B cell (primary cell): ENCODE results near the gene ATP6V1B1. TPM values are rescaled to one million over a fixed set of nuclear protein-coding genes. Genes with fewer than 3 reads are reported as not detected.

Source experiments
- ATAC-seq: fragments of 200-7000 bp; cut with Tn5 transposase; one replicate; pipeline ENCODE4 v1.10.0; 2021; ENCODE audit warnings: low read depth, mild to moderate bottlenecking, moderate number of reproducible peaks, moderate library complexity
- CTCF ChIA-PET: fragments of 350-600 bp; sonication (Branson Sonifier 250); formaldehyde crosslinking; loops from one replicate; lab custom pipeline; 2021; ENCODE audit warnings: antibody characterized with exemption, inconsistent platforms; lab: Charles Lee
- POLR2A ChIA-PET: fragments of 350-600 bp; sonication (Branson Sonifier 250); formaldehyde crosslinking; loops from one replicate; lab custom pipeline; 2021; ENCODE audit warnings: antibody characterized with exemption; lab: Charles Lee
- DNase-seq: peaks from one replicate; pipeline ENCODE4 v3.0.0; 2013
- H2AFZ ChIP-seq: 2 replicates; pipeline ENCODE4 v1.6.1; 2012; ENCODE audit warnings: mild to moderate bottlenecking, low read depth, low read length; ENCODE audit not compliant: insufficient read depth, poor library complexity, severe bottlenecking
- H3K27ac ChIP-seq, 2 donors: 1 replicate in 1 of 2; 2 replicates in 1 of 2; pipeline ENCODE4 v1.5.1; 2012 to 2013; ENCODE audit warnings: low read length in 2 of 2, mild to moderate bottlenecking in 2 of 2, moderate library complexity in 1 of 2
- H3K27me3 ChIP-seq, 4 experiments: fragments of 200-600 bp in 1 of 4; sonication (generic) in 1 of 4; replicated peaks in 1 of 4; 1 replicate in 2 of 4; 2 replicates in 2 of 4; pipeline versions ENCODE4 v1.6.1 to v1.7.0; 2013 to 2016; ENCODE audit warnings: low read length in 3 of 4, mild to moderate bottlenecking in 2 of 4, mixed read lengths in 1 of 4, moderate library complexity in 1 of 4; ENCODE audit not compliant: insufficient read depth in 4 of 4, control insufficient read depth in 3 of 4; ENCODE audit errors: control extremely low read depth in 1 of 4
- H3K36me3 ChIP-seq, 2 experiments: replicated peaks in 1 of 2; 1 replicate in 1 of 2; 2 replicates in 1 of 2; pipeline versions ENCODE4 v1.6.1 to v1.7.1; 2013; ENCODE audit warnings: low read length in 1 of 2; ENCODE audit not compliant: insufficient read depth in 2 of 2, control insufficient read depth in 1 of 2; ENCODE audit errors: control extremely low read depth in 1 of 2, extremely low read depth in 1 of 2
- H3K4me1 ChIP-seq, 2 donors: fragments of 200-600 bp in 1 of 2; sonication (generic) in 1 of 2; 1 replicate in 1 of 2; 2 replicates in 1 of 2; pipeline versions ENCODE4 v1.5.1 to v1.6.1; 2013 to 2017; ENCODE audit warnings: low read length in 2 of 2; ENCODE audit not compliant: control insufficient read depth in 2 of 2, insufficient read depth in 2 of 2
- H3K4me2 ChIP-seq: replicated peaks from 2 replicates; pipeline ENCODE3; 2012; ENCODE audit warnings: mild to moderate bottlenecking, low read depth, low read length; ENCODE audit not compliant: poor library complexity, severe bottlenecking
- H3K4me3 ChIP-seq, 5 experiments: fragments of 200-600 bp in 1 of 5; sonication (generic) in 1 of 5; 1 replicate in 3 of 5; 2 replicates in 2 of 5; pipeline versions ENCODE4 v1.5.1 to v1.7.0; 2011 to 2016; ENCODE audit warnings: low read length in 4 of 5, mild to moderate bottlenecking in 4 of 5, low read depth in 2 of 5, control low read depth in 1 of 5, moderate library complexity in 1 of 5; ENCODE audit not compliant: insufficient read depth in 1 of 5; ENCODE audit errors: control extremely low read depth in 1 of 5, extremely low read depth in 1 of 5
- H3K79me2 ChIP-seq: fragments of 200-600 bp; sonication (generic); one replicate; pipeline ENCODE4 v1.6.0; 2016; ENCODE audit warnings: low read length; ENCODE audit not compliant: control insufficient read depth, insufficient read depth
- H3K9ac ChIP-seq: fragments of 200-600 bp; sonication (generic); 2 replicates; pipeline ENCODE4 v1.6.1; 2017; ENCODE audit warnings: mild to moderate bottlenecking, low read length, moderate library complexity
- H3K9me3 ChIP-seq, 3 donors: one replicate each; pipeline versions ENCODE4 v1.6.1 to v1.7.1; 2013; ENCODE audit warnings: low read length in 2 of 3; ENCODE audit not compliant: control insufficient read depth in 2 of 3, insufficient read depth in 1 of 3; ENCODE audit errors: control extremely low read depth in 1 of 3
- H4K20me1 ChIP-seq: 2 replicates; pipeline ENCODE4 v1.6.0; 2012; ENCODE audit warnings: mild to moderate bottlenecking, low read length; ENCODE audit not compliant: insufficient read depth, control insufficient read depth, poor library complexity, severe bottlenecking
- H3K27ac Mint-ChIP-seq: one replicate; pipeline ENCODE4 v1.8.0; 2021; ENCODE audit warnings: mixed read lengths
- H3K27me3 Mint-ChIP-seq: one replicate; pipeline ENCODE4 v1.8.0; 2021; ENCODE audit warnings: mixed read lengths
- H3K4me1 Mint-ChIP-seq: one replicate; pipeline ENCODE4 v1.8.0; 2021; ENCODE audit warnings: mixed read lengths
- H3K4me3 Mint-ChIP-seq: one replicate; pipeline ENCODE4 v1.8.0; 2021; ENCODE audit warnings: mixed read lengths
- H3K9me3 Mint-ChIP-seq: one replicate; pipeline ENCODE4 v1.8.0; 2022; ENCODE audit warnings: mixed read lengths; ENCODE audit not compliant: insufficient read depth
- CTCF ChIP-seq: fragments of 200-600 bp; IDR thresholded peaks from one replicate; pipeline ENCODE4 v1.8.0; 2022; ENCODE audit warnings: antibody characterized with exemption, mild to moderate bottlenecking
- EZH2 ChIP-seq: IDR thresholded peaks from 2 replicates; pipeline ENCODE4 v1.6.1; 2012; ENCODE audit warnings: borderline replicate concordance, low read depth, mild to moderate bottlenecking, moderate library complexity, low read length; ENCODE audit not compliant: insufficient read depth, poor library complexity, severe bottlenecking
- WGBS: methylation state at CpG from one replicate; pipeline ENCODE4 v1.1.5; 2013; ENCODE audit warnings: missing lambda C conversion rate; ENCODE audit not compliant: insufficient coverage; 5-methylcytosine and 5-hydroxymethylcytosine counted together
- intact Hi-C: fragments of 100-400 bp; cut with micrococcal nuclease; formaldehyde crosslinking; loops from one replicate; pipeline ENCODE4 v1.10.0; 2022
- polyA plus RNA-seq: library from polyadenylated mRNA; depleted of rRNA; stranded (reverse); fragments of >200 nt; gene quantifications from 2 replicates; pipeline ENCODE4 v1.2.3, GENCODE V29; 2012
- total RNA-seq, 2 donors: library from RNA; stranded (reverse); fragments of 120-200 nt in 1 of 2; gene quantifications; 1 replicate in 1 of 2; 2 replicates in 1 of 2; pipeline versions ENCODE4 v1.2.3 to v1.2.4, GENCODE V29; 2013 to 2022

ATP6V1B1 gene
- total and polyA plus RNA-seq, 2 donors (not counting 1 experiment from before 2014, with no cell fraction given), result not detected

GRCh38 chr2:70934981-70935380, 719 bp upstream of the ATP6V1B1 start:
- H3K27ac Mint-ChIP-seq, result no peak overlapping the region
- Histone ChIP-seq H3K9me3 (peaks cover 0 to 10% (median 0%) of the 10 kb centered on the region in 3 donors), H3K4me3 (no peak overlapping the region), H3K27me3 (peaks cover 0 to 2% (median 0%) of the 10 kb centered on the region in 4 experiments), H3K4me1 (peaks cover 9 to 12% of the 10 kb centered on the region in 2 donors), H2AFZ (no peak overlapping the region), H3K79me2 (no peaks in the 10 kb centered on the region), H3K9ac (no peak overlapping the region), H3K36me3 (no peaks in the 10 kb centered on the region), H4K20me1 (no peaks in the 10 kb centered on the region), H3K27ac (no peak overlapping the region), H3K4me2 (no peak overlapping the region)
- peaks cover 19% of the 10 kb centered on the region for H3K27me3 Mint-ChIP-seq
- no peak overlapping the region for H3K4me3 Mint-ChIP-seq
- peaks cover 7% of the 10 kb centered on the region for H3K4me1 Mint-ChIP-seq
- intact Hi-C loops, result no loop called here
- ATAC-seq (no peak), DNase-seq (no peak)
- CTCF ChIA-PET, result interaction anchor here (2.9 kb wide), 1 partner anchor 12 kb away, joined by 8 read pairs; no protein-coding TSS in a partner anchor
- no peaks in the 10 kb centered on the region for H3K9me3 Mint-ChIP-seq
- TF ChIP-seq EZH2 (no peak), CTCF (no peak)
- POLR2A ChIA-PET, result no interaction called here
- WGBS, result no CpG with 5 or more reads among the region's 1 CpG

- intact Hi-C loops, result no loop called here
- H3K4me2 ChIP-seq, result no peak overlapping the region
Measured at GRCh38 chr2:70936165-70936978, 672 bp downstream of the ATP6V1B1 start.

More at GRCh38 chr2:70936165-70936978, 672 bp downstream of the ATP6V1B1 start:
- no peak overlapping the region for H3K27ac ChIP-seq
- ChIA-PET POLR2A (interaction anchor here (0.7 kb wide), 1 partner anchor 28 kb away, joined by 3 read pairs; no protein-coding TSS in a partner anchor), CTCF (interaction anchor here (0.8 to 2.9 kb wide), 2 partner anchors 10 to 11 kb away, joined by 3 to 8 read pairs; no protein-coding TSS in a partner anchor)
- H3K27me3 Mint-ChIP-seq, result peaks cover 25% of the 10 kb centered on the region
- TF ChIP-seq EZH2 (no peak), CTCF (no peak)
- no peaks in the 10 kb centered on the region for H3K79me2 ChIP-seq
- peaks cover 0 to 1% (median 0%) of the 10 kb centered on the region in 4 experiments for H3K27me3 ChIP-seq
- ATAC-seq (no peak), DNase-seq (no peak)
- 88% methylated on average over 10 of the region's 10 CpGs for WGBS
- H4K20me1 ChIP-seq, result no peaks in the 10 kb centered on the region
- no peak overlapping the region for H3K4me3 ChIP-seq
- H3K36me3 ChIP-seq, result no peaks in the 10 kb centered on the region
- no peaks in the 10 kb centered on the region for H3K9me3 Mint-ChIP-seq
- no peaks in the 10 kb centered on the region for H3K9me3 ChIP-seq
- no peaks in the 10 kb centered on the region for H3K4me1 ChIP-seq
- H2AFZ ChIP-seq, result no peak overlapping the region
- H3K9ac ChIP-seq, result no peak overlapping the region
- H3K27ac Mint-ChIP-seq, result no peak overlapping the region
- H3K4me1 Mint-ChIP-seq, result no peaks in the 10 kb centered on the region
- H3K4me3 Mint-ChIP-seq, result no peak overlapping the region
